Measurements from ENCODE around the gene CDC16. TPM values are rescaled to one million over a fixed set of nuclear protein-coding genes. Genes with fewer than 3 reads are reported as not detected.

The CDC16 gene
- total and polyA plus RNA-seq, 2 experiments from 2014 or later, result 57.8 to 58.5 TPM

DNA sequence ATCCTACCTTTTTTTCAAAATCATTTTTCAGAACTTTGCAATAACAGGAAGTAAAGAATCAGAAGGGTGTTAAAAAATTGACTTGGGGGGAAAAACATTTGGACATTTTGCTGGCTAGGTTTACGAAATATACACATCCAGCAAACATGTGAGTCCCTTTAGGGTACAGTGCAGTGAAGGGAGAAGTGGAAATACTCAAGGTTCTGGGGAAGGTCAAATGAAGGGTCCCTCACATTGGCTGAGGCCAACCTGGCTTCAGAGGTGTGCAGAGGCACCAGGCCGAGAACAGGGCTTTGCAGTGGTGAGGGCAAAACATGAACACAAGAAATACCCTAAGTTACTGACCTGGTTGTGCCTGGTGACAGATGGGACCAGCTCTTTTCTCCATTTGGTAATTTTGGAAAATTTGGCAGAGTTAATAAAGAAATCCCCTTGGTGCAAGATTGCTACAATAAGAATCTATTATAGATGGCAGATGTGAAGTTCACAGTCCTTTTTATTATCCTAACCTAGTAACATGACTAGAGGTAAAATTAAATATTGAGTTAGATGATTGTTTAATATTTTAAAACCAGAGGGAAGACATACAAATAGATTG, 45.2 kb downstream of the CDC16 start:
- Histone ChIP-seq H3K9me2 (replicated peaks; ENCODE audit: insufficient read depth) (no peaks in the 10 kb centered on the region), H3K4me2 (peak overlapping the region; percentile 88), H3K27ac (peak overlapping the region; percentile 100), H3K79me2 (peaks cover 26% of the 10 kb centered on the region), H3K36me3 (replicated peaks; ENCODE audit: insufficient read depth, low read depth) (no peaks in the 10 kb centered on the region), H2AFZ (no peak overlapping the region), H3K4me3 (no peak overlapping the region), H4K20me1 (ENCODE audit: insufficient read depth, poor library complexity, severe bottlenecking) (no peaks in the 10 kb centered on the region), H3K4me1 (ENCODE audit: insufficient read depth) (peaks cover 24% of the 10 kb centered on the region), H3K27me3 (no peaks in the 10 kb centered on the region), H3K9me3 (ENCODE audit: low read depth) (no peaks in the 10 kb centered on the region)
- no peak for DNase-seq (ENCODE audit: low spot score)
- TF ChIP-seq, protein P1, sequence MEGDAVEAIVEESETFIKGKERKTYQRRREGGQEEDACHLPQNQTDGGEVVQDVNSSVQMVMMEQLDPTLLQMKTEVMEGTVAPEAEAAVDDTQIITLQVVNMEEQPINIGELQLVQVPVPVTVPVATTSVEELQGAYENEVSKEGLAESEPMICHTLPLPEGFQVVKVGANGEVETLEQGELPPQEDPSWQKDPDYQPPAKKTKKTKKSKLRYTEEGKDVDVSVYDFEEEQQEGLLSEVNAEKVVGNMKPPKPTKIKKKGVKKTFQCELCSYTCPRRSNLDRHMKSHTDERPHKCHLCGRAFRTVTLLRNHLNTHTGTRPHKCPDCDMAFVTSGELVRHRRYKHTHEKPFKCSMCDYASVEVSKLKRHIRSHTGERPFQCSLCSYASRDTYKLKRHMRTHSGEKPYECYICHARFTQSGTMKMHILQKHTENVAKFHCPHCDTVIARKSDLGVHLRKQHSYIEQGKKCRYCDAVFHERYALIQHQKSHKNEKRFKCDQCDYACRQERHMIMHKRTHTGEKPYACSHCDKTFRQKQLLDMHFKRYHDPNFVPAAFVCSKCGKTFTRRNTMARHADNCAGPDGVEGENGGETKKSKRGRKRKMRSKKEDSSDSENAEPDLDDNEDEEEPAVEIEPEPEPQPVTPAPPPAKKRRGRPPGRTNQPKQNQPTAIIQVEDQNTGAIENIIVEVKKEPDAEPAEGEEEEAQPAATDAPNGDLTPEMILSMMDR (IDR thresholded peaks at IDR 0.05; ENCODE audit: poor library complexity), result no peak
- no peak for TF ChIP-seq EZH2phosphoT487 (IDR thresholded peaks at IDR 0.05; ENCODE audit: low read depth, severe bottlenecking, unreplicated experiment)
- TF ChIP-seq EZH2 (IDR thresholded peaks at IDR 0.05; ENCODE audit: borderline replicate concordance), result no peak
- WGBS (ENCODE audit: low lambda C conversion rate, missing lambda C conversion rate), result 85% methylated on average over 2 of the region's 2 CpGs

DNA sequence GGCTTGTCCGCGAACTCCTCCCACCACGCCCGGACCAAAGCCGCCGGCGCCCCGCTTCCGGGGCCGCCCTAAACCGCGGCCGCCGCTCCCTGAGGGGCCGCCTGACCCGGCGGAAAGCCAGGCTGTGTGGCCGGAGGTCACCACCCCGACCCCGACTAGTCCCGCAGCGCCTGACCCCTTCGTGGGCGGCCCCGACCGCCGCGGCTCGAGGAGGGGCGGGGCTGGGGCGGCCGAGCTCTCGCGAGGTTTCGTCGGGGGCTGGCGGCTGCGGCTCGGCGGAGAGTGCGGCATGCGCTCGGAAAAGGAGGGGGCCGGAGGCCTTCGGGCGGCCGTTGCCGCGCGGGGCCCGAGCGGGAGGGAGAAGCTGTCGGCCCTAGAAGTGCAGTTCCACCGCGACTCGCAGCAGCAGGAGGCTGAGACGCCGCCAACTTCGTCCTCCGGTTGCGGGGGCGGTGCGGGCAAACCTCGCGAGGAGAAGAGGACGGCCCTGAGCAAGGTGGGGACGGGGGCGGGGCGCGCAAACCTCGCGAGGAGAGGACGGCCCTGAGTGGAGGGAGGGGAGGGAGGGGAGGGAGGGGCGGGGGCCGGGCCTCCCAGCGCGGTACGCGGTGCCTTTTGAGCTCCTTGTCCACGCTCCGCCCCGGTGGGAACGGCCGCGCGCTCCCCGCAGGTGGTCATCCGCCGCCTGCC, 46.8 kb downstream of the CDC16 start, which contains the start of gene UPF3A:
Gene UPF3A (plus strand): TSS at position 251 of the 690 bp plus-strand sequence. CDS start 39 bp downstream, at position 290.
- WGBS (ENCODE audit: low lambda C conversion rate, missing lambda C conversion rate), result under 1% methylated on average over 51 of the region's 89 CpGs
- Histone ChIP-seq H3K9me2 (replicated peaks; ENCODE audit: insufficient read depth) (no peaks in the 10 kb centered on the region), H3K27ac (peak within 1 kb of the TSS; percentile 100), H3K9me3 (ENCODE audit: low read depth) (no peaks in the 10 kb centered on the region), H3K4me1 (ENCODE audit: insufficient read depth) (peaks cover 24% of the 10 kb centered on the region), H3K36me3 (replicated peaks; ENCODE audit: insufficient read depth, low read depth) (no peaks in the 10 kb centered on the region), H3K4me2 (peak within 1 kb of the TSS; percentile 88), H3K79me2 (peaks cover 40% of the 10 kb centered on the region), H4K20me1 (ENCODE audit: insufficient read depth, poor library complexity, severe bottlenecking) (no peaks in the 10 kb centered on the region), H2AFZ (peak within 1 kb of the TSS; percentile 95), H3K27me3 (no peaks in the 10 kb centered on the region), H3K4me3 (peak within 1 kb of the TSS; percentile 79)
- peak; percentile 94 for DNase-seq (ENCODE audit: low spot score)
- TF ChIP-seq EZH2 (IDR thresholded peaks at IDR 0.05; ENCODE audit: borderline replicate concordance) (no peak), EZH2phosphoT487 (IDR thresholded peaks at IDR 0.05; ENCODE audit: low read depth, severe bottlenecking, unreplicated experiment) (no peak)
- TF ChIP-seq, protein P1 (IDR thresholded peaks at IDR 0.05; ENCODE audit: poor library complexity), result no peak

DNA sequence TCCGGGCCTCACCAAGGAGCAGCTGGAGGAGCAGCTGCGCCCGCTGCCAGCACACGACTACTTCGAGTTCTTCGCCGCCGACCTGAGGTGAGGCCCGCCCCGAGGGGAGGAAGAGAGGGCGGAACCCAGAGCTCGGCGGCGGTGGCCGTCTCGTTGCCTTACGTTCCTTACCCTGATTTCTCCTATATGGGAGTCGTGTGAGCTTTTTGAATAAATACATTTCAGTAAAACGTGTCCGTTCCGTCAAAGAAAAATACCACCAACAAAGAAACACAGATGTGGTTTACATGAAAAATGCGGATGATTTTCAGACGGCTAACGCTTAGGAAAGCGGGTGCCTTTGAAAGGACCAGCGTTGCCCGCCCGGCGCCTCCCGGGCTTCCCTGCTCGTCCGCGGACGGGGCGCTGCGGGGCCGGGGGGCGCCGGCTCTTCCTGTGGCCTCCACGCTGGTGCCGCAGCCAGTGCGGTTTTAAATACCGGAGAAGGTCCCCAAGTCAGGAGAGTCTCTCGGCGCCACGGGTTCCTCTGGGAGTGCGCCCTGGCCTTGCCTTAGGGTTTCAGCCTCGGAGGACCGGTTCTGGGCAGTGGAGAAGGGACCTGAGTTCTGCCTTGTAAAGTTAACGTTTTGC, 47.5 kb downstream of the CDC16 start:
- DNase-seq (ENCODE audit: low spot score), result peak; percentile 82
- H3K9me2 ChIP-seq (replicated peaks; ENCODE audit: insufficient read depth), result no peaks in the 10 kb centered on the region
- peak overlapping the region; percentile 84 for H3K4me2 ChIP-seq
- no peaks in the 10 kb centered on the region for H3K9me3 ChIP-seq (ENCODE audit: low read depth)
- TF ChIP-seq EZH2phosphoT487 (IDR thresholded peaks at IDR 0.05; ENCODE audit: low read depth, severe bottlenecking, unreplicated experiment), result no peak
- TF ChIP-seq, protein P1 (IDR thresholded peaks at IDR 0.05; ENCODE audit: poor library complexity), result no peak
- no peak for TF ChIP-seq EZH2 (IDR thresholded peaks at IDR 0.05; ENCODE audit: borderline replicate concordance)
- H2AFZ ChIP-seq, result peak overlapping the region; percentile 61
- H3K27ac ChIP-seq, result peak overlapping the region; percentile 100
- no peaks in the 10 kb centered on the region for H3K27me3 ChIP-seq
- H3K79me2 ChIP-seq, result peaks cover 46% of the 10 kb centered on the region
- H3K36me3 ChIP-seq (replicated peaks; ENCODE audit: insufficient read depth, low read depth), result no peaks in the 10 kb centered on the region
- peak overlapping the region; percentile 51 for H3K4me3 ChIP-seq
- 1% methylated on average over 49 of the region's 50 CpGs for WGBS (ENCODE audit: low lambda C conversion rate, missing lambda C conversion rate)
- no peaks in the 10 kb centered on the region for H4K20me1 ChIP-seq (ENCODE audit: insufficient read depth, poor library complexity, severe bottlenecking)
- H3K4me1 ChIP-seq (ENCODE audit: insufficient read depth), result peaks cover 24% of the 10 kb centered on the region

All from hepatocyte (in vitro differentiated cells).